Ovary (tissue), 3 donors: ENCODE results near the gene C4A.
"Not testable (repeated sequence)": the region's sequence is repeated elsewhere in the genome, so short reads cannot be mapped to it uniquely, and the experiment has no call there.

Experiments used
- CTCF ChIP-seq, 3 donors: fragments of 450-650 bp in 2 of 3; fragments of 200-600 bp in 1 of 3; IDR thresholded peaks; one replicate each; pipeline versions ENCODE4 v1.5.1 to v1.8.0; 2016 to 2022; ENCODE audit warnings: antibody characterized with exemption in 3 of 3, mild to moderate bottlenecking in 1 of 3
- EP300 ChIP-seq: sonication (generic); formaldehyde crosslinking; IDR thresholded peaks from one replicate; pipeline ENCODE4 v1.6.1; 2017; ENCODE audit warnings: antibody characterized with exemption
- POLR2A ChIP-seq: fragments of 450-650 bp; IDR thresholded peaks from one replicate; pipeline ENCODE4 v1.6.1; 2017; ENCODE audit warnings: antibody characterized with exemption, mild to moderate bottlenecking, moderate library complexity
- donor health status: DM: no; HTN: no; CAD: no.

GRCh38 chr6:32038878-32039277, 57.0 kb downstream of the C4A start:
- not testable (repeated sequence) for TF ChIP-seq CTCF (IDR thresholded peaks at IDR 0.05); POLR2A; EP300
